CD8-positive, alpha-beta memory T cell (primary cell): ENCODE data around the gene RBFA. TPM values are rescaled to one million over a fixed set of nuclear protein-coding genes. Genes with fewer than 3 reads are reported as not detected.

ENCODE experiments used
- CTCF ChIA-PET: fragments of 350-600 bp; sonication (Branson Sonifier 250); formaldehyde crosslinking; loops from one replicate; lab custom pipeline; 2021; ENCODE audit warnings: antibody characterized with exemption; lab: Charles Lee
- POLR2A ChIA-PET: fragments of 350-600 bp; sonication (Branson Sonifier 250); formaldehyde crosslinking; loops from one replicate; lab custom pipeline; 2021; ENCODE audit warnings: antibody characterized with exemption; lab: Charles Lee
- DNase-seq, 5 donors: peaks; one replicate each; pipeline versions ENCODE4 v3.0.0 to v3.0.0-alpha.2; 2020 to 2022; ENCODE audit warnings: mixed read lengths in 1 of 5
- H3K27ac ChIP-seq: one replicate; pipeline ENCODE4 v1.7.0; 2013; ENCODE audit warnings: low read depth, mild to moderate bottlenecking, low read length, moderate library complexity
- H3K27me3 ChIP-seq: 2 replicates; pipeline ENCODE4 v1.7.0; 2013; ENCODE audit warnings: low read length, mild to moderate bottlenecking; ENCODE audit not compliant: insufficient read depth, poor library complexity, severe bottlenecking
- H3K36me3 ChIP-seq: 2 replicates; pipeline ENCODE4 v1.7.0; 2013; ENCODE audit warnings: mild to moderate bottlenecking, low read length, moderate library complexity; ENCODE audit not compliant: insufficient read depth
- H3K4me1 ChIP-seq: 2 replicates; pipeline ENCODE4 v1.7.0; 2013; ENCODE audit warnings: mild to moderate bottlenecking, low read length, moderate library complexity; ENCODE audit not compliant: insufficient read depth
- H3K4me3 ChIP-seq: 2 replicates; pipeline ENCODE4 v1.7.0; 2013; ENCODE audit warnings: mild to moderate bottlenecking, low read length
- H3K9me3 ChIP-seq: 2 replicates; pipeline ENCODE4 v1.7.0; 2013; ENCODE audit warnings: mild to moderate bottlenecking, low read length
- H3K27ac Mint-ChIP-seq, 8 donors: one replicate each; pipeline ENCODE4 v1.8.0; 2020 to 2021; ENCODE audit warnings: mixed read lengths in 8 of 8, mild to moderate bottlenecking in 6 of 8, inconsistent platforms in 3 of 8, moderate library complexity in 3 of 8
- H3K27me3 Mint-ChIP-seq, 2 donors: one replicate each; pipeline ENCODE4 v1.8.0; 2020 to 2021; ENCODE audit warnings: mixed read lengths in 2 of 2, mild to moderate bottlenecking in 1 of 2, moderate library complexity in 1 of 2
- H3K36me3 Mint-ChIP-seq, 3 donors: one replicate each; pipeline ENCODE4 v1.8.0; 2020 to 2021; ENCODE audit warnings: mixed read lengths in 3 of 3, inconsistent platforms in 1 of 3, mild to moderate bottlenecking in 1 of 3
- H3K4me1 Mint-ChIP-seq, 3 donors: one replicate each; pipeline ENCODE4 v1.8.0; 2020 to 2021; ENCODE audit warnings: mixed read lengths in 3 of 3, inconsistent platforms in 1 of 3, mild to moderate bottlenecking in 1 of 3
- H3K4me3 Mint-ChIP-seq, 7 donors: one replicate each; pipeline ENCODE4 v1.8.0; 2020 to 2021; ENCODE audit warnings: mixed read lengths in 7 of 7, mild to moderate bottlenecking in 6 of 7, moderate library complexity in 4 of 7, inconsistent platforms in 2 of 7
- H3K9me3 Mint-ChIP-seq, 5 donors: one replicate each; pipeline ENCODE4 v1.8.0; 2020 to 2022; ENCODE audit warnings: mixed read lengths in 5 of 5, mild to moderate bottlenecking in 3 of 5, moderate library complexity in 2 of 5, inconsistent platforms in 1 of 5
- polyA plus RNA-seq: library from polyadenylated mRNA; unstranded; fragments of 300-500 nt; fragmentation: Illumina TruSeq; gene quantifications from one replicate; pipeline ENCODE4 v1.2.3, GENCODE V29; 2021
- total RNA-seq, 2 experiments: library from RNA; stranded (reverse); gene quantifications; one replicate each; pipeline ENCODE4 v1.2.3, GENCODE V29; 2021

The RBFA gene
- total and polyA plus RNA-seq, 3 experiments from 2014 or later: 10.0 to 40.6 (median 39.7) TPM

GRCh38 chr18:80065705-80066104, 31.5 kb downstream of the RBFA start:
- no peak overlapping the region for H3K4me3 ChIP-seq

GRCh38 chr18:80067321-80067720, 33.1 kb downstream of the RBFA start:
- H3K36me3 Mint-ChIP-seq: no peaks in the 10 kb centered on the region
- H3K4me1 ChIP-seq: no peaks in the 10 kb centered on the region
- no peaks in the 10 kb centered on the region for H3K36me3 ChIP-seq
- H3K9me3 ChIP-seq: no peaks in the 10 kb centered on the region
- H3K27me3 Mint-ChIP-seq: peaks cover 3 to 4% of the 10 kb centered on the region in 2 donors
- H3K9me3 Mint-ChIP-seq: peaks cover 0 to 7% (median 4%) of the 10 kb centered on the region in 5 donors
- no peak for DNase-seq
- no peaks in the 10 kb centered on the region for H3K27me3 ChIP-seq
- H3K4me3 ChIP-seq: no peak overlapping the region
- ChIA-PET CTCF (no interaction called here), POLR2A (no interaction called here)
- no peak overlapping the region for H3K27ac ChIP-seq
- H3K4me3 Mint-ChIP-seq: no peak overlapping the region
- H3K27ac Mint-ChIP-seq: no peak overlapping the region
- H3K4me1 Mint-ChIP-seq: no peaks in the 10 kb centered on the region

More at GRCh38 chr18:80065705-80066104, 31.5 kb downstream of the RBFA start:
- CTCF ChIA-PET: no interaction called here
- Mint-ChIP-seq H3K4me3 (no peak overlapping the region), H3K27ac (no peak overlapping the region), H3K4me1 (no peaks in the 10 kb centered on the region), H3K9me3 (peaks cover 0 to 19% (median 10%) of the 10 kb centered on the region in 5 donors), H3K27me3 (peaks cover 3 to 4% of the 10 kb centered on the region in 2 donors), H3K36me3 (peaks cover 0 to 3% (median 0%) of the 10 kb centered on the region in 3 donors)
- no peaks in the 10 kb centered on the region for H3K36me3 ChIP-seq
- POLR2A ChIA-PET: no interaction called here
- no peak overlapping the region for H3K27ac ChIP-seq
- H3K9me3 ChIP-seq: peaks cover 3% of the 10 kb centered on the region
- H3K27me3 ChIP-seq: no peaks in the 10 kb centered on the region
- no peak for DNase-seq
- H3K4me1 ChIP-seq: no peaks in the 10 kb centered on the region

GRCh38 chr18:80067897-80068296, 33.7 kb downstream of the RBFA start:
- no peak overlapping the region for H3K4me3 ChIP-seq
- no peaks in the 10 kb centered on the region for H3K36me3 ChIP-seq
- no peak overlapping the region for H3K27ac ChIP-seq
- Mint-ChIP-seq H3K4me3 (no peak overlapping the region), H3K36me3 (no peaks in the 10 kb centered on the region), H3K9me3 (peaks cover 0 to 2% (median 1%) of the 10 kb centered on the region in 5 donors), H3K27me3 (peaks cover 3 to 4% of the 10 kb centered on the region in 2 donors), H3K27ac (no peak overlapping the region), H3K4me1 (no peaks in the 10 kb centered on the region)
- no peaks in the 10 kb centered on the region for H3K27me3 ChIP-seq
- ChIA-PET CTCF (no interaction called here), POLR2A (no interaction called here)
- no peak for DNase-seq
- H3K9me3 ChIP-seq: no peaks in the 10 kb centered on the region
- no peaks in the 10 kb centered on the region for H3K4me1 ChIP-seq

- no peaks in the 10 kb centered on the region for H3K36me3 ChIP-seq
- no peak overlapping the region for H3K27ac ChIP-seq
- H3K4me1 Mint-ChIP-seq: no peaks in the 10 kb centered on the region
- no peaks in the 10 kb centered on the region for H3K9me3 ChIP-seq
- H3K27ac Mint-ChIP-seq: no peak overlapping the region
- no peaks in the 10 kb centered on the region for H3K27me3 ChIP-seq
- POLR2A ChIA-PET: no interaction called here
- CTCF ChIA-PET: no interaction called here
- H3K36me3 Mint-ChIP-seq: no peaks in the 10 kb centered on the region
- no peak for DNase-seq
- no peak overlapping the region for H3K4me3 ChIP-seq
- peaks cover 2 to 4% of the 10 kb centered on the region in 2 donors for H3K27me3 Mint-ChIP-seq
- H3K4me1 ChIP-seq: no peaks in the 10 kb centered on the region
- H3K4me3 Mint-ChIP-seq: no peak overlapping the region
- H3K9me3 Mint-ChIP-seq: no peaks in the 10 kb centered on the region
These were observed 34.5 kb downstream of the RBFA start for GRCh38 chr18:80068571-80069272.

- H3K27me3 Mint-ChIP-seq: no peaks in the 10 kb centered on the region
- H3K4me1 Mint-ChIP-seq: no peaks in the 10 kb centered on the region
- POLR2A ChIA-PET: no interaction called here
These were observed 36.6 kb downstream of the RBFA start for GRCh38 chr18:80070825-80071224.

GRCh38 chr18:80074183-80074582, 39.9 kb downstream of the RBFA start:
- Mint-ChIP-seq H3K36me3 (no peaks in the 10 kb centered on the region), H3K27me3 (peaks cover 6 to 9% of the 10 kb centered on the region in 2 donors), H3K4me1 (no peaks in the 10 kb centered on the region), H3K4me3 (no peak overlapping the region), H3K27ac (no peak overlapping the region), H3K9me3 (no peaks in the 10 kb centered on the region)
- H3K27me3 ChIP-seq: no peaks in the 10 kb centered on the region
- H3K4me1 ChIP-seq: no peaks in the 10 kb centered on the region
- no peaks in the 10 kb centered on the region for H3K36me3 ChIP-seq
- no peak for DNase-seq
- no peak overlapping the region for H3K27ac ChIP-seq
- no peaks in the 10 kb centered on the region for H3K9me3 ChIP-seq
- CTCF ChIA-PET: no interaction called here
- POLR2A ChIA-PET: no interaction called here
- H3K4me3 ChIP-seq: no peak overlapping the region

More at GRCh38 chr18:80070825-80071224, 36.6 kb downstream of the RBFA start:
- Histone ChIP-seq H3K36me3 (no peaks in the 10 kb centered on the region), H3K27ac (no peak overlapping the region), H3K9me3 (no peaks in the 10 kb centered on the region), H3K27me3 (no peaks in the 10 kb centered on the region), H3K4me3 (no peak overlapping the region), H3K4me1 (no peaks in the 10 kb centered on the region)
- H3K9me3 Mint-ChIP-seq: no peaks in the 10 kb centered on the region
- no peak overlapping the region for H3K27ac Mint-ChIP-seq
- DNase-seq: no peak
- no peaks in the 10 kb centered on the region for H3K36me3 Mint-ChIP-seq
- CTCF ChIA-PET: no interaction called here
- H3K4me3 Mint-ChIP-seq: no peak overlapping the region

- H3K4me3 ChIP-seq: no peak overlapping the region
- DNase-seq: no peak
These were observed 40.5 kb downstream of the RBFA start for GRCh38 chr18:80074697-80075096.

GRCh38 chr18:80075940-80076339, 41.7 kb downstream of the RBFA start:
- Mint-ChIP-seq H3K4me1 (no peaks in the 10 kb centered on the region), H3K36me3 (no peaks in the 10 kb centered on the region), H3K27ac (no peak overlapping the region), H3K4me3 (no peak overlapping the region), H3K27me3 (peaks cover 6 to 19% of the 10 kb centered on the region in 2 donors), H3K9me3 (no peaks in the 10 kb centered on the region)
- Histone ChIP-seq H3K36me3 (no peaks in the 10 kb centered on the region), H3K27me3 (no peaks in the 10 kb centered on the region), H3K27ac (no peak overlapping the region), H3K4me1 (no peaks in the 10 kb centered on the region), H3K4me3 (no peak overlapping the region), H3K9me3 (no peaks in the 10 kb centered on the region)
- no peak for DNase-seq
- POLR2A ChIA-PET: no interaction called here
- CTCF ChIA-PET: no interaction called here

More at GRCh38 chr18:80074697-80075096, 40.5 kb downstream of the RBFA start:
- Histone ChIP-seq H3K36me3 (no peaks in the 10 kb centered on the region), H3K9me3 (no peaks in the 10 kb centered on the region), H3K27me3 (no peaks in the 10 kb centered on the region), H3K27ac (no peak overlapping the region), H3K4me1 (no peaks in the 10 kb centered on the region)
- Mint-ChIP-seq H3K4me1 (no peaks in the 10 kb centered on the region), H3K36me3 (no peaks in the 10 kb centered on the region), H3K27ac (no peak overlapping the region), H3K9me3 (no peaks in the 10 kb centered on the region), H3K4me3 (no peak overlapping the region), H3K27me3 (peaks cover 6 to 9% of the 10 kb centered on the region in 2 donors)
- ChIA-PET CTCF (no interaction called here), POLR2A (no interaction called here)
